Lower leg skin (tissue), 4 donors: Measurements from ENCODE around the gene MT1E. TPM values are rescaled to one million over a fixed set of nuclear protein-coding genes. Genes with fewer than 3 reads are reported as not detected.

ENCODE experiments used
- DNase-seq, 2 donors: peaks; one replicate each; pipeline ENCODE4 v3.0.0-alpha.2; 2019; ENCODE audit warnings: low spot score in 2 of 2
- H3K4me3 ChIP-seq: fragments of 200-600 bp; sonication (generic); 2 replicates; pipeline ENCODE4 v1.5.1; 2017; ENCODE audit warnings: mild to moderate bottlenecking, low read depth; ENCODE audit not compliant: poor library complexity, severe bottlenecking
- POLR2A ChIP-seq, 2 donors: fragments of 450-650 bp; IDR thresholded peaks; one replicate each; pipeline ENCODE4 v1.6.1; 2016 to 2017; ENCODE audit warnings: antibody characterized with exemption in 2 of 2, mild to moderate bottlenecking in 1 of 2, moderate library complexity in 1 of 2
- WGBS, 2 donors: methylation state at CpG; one replicate each; pipeline ENCODE4 v1.1.5; 2018; 5-methylcytosine and 5-hydroxymethylcytosine counted together
- intact Hi-C: fragments of 100-400 bp; cut with DNase I; formaldehyde crosslinking; loops from one replicate; pipeline ENCODE4 v1.15.0; 2023; ENCODE audit warnings: low total_unique reads
- total RNA-seq, 4 donors: library from RNA; depleted of rRNA; stranded (reverse); fragments of >200 nt; gene quantifications; one replicate each; pipeline ENCODE4 v1.1.0, GENCODE V29; 2016
- TF ChIP-seq, protein P1 (sequence below), 3 donors: fragments of 450-650 bp; IDR thresholded peaks; one replicate each; pipeline ENCODE4 v1.5.1; 2016; ENCODE audit warnings: antibody characterized with exemption in 3 of 3, mild to moderate bottlenecking in 3 of 3, moderate library complexity in 2 of 3

The MT1E gene
- total RNA-seq, 4 donors from 2014 or later, result 140 to 437 (median 224) TPM

DNA sequence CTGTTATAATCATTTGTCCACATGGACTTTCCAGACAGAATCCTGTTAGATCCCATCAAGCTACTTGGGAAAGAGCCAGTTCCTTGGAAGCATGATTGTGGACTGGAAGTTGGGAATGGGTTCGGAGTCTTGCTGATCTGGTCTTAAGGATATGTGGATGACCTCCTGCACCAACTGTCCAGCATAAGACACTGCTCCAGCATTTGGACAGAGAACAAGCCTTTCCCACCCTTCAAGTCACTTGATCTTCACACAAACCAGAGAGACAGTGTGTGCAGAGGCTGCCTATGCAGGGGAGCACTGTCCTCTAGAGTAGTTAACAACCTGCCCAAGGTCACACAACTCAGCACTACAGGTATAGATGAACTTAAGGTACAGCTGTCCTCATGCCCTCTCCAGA, 20.3 kb downstream of the MT1E start:
- TF ChIP-seq, protein P1, sequence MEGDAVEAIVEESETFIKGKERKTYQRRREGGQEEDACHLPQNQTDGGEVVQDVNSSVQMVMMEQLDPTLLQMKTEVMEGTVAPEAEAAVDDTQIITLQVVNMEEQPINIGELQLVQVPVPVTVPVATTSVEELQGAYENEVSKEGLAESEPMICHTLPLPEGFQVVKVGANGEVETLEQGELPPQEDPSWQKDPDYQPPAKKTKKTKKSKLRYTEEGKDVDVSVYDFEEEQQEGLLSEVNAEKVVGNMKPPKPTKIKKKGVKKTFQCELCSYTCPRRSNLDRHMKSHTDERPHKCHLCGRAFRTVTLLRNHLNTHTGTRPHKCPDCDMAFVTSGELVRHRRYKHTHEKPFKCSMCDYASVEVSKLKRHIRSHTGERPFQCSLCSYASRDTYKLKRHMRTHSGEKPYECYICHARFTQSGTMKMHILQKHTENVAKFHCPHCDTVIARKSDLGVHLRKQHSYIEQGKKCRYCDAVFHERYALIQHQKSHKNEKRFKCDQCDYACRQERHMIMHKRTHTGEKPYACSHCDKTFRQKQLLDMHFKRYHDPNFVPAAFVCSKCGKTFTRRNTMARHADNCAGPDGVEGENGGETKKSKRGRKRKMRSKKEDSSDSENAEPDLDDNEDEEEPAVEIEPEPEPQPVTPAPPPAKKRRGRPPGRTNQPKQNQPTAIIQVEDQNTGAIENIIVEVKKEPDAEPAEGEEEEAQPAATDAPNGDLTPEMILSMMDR (IDR thresholded peaks at IDR 0.05), result no peak
- TF ChIP-seq POLR2A (IDR thresholded peaks at IDR 0.05), result no peak
- H3K4me3 ChIP-seq, result no peak overlapping the region
- intact Hi-C loops, result no loop called here
- no peak for DNase-seq
- WGBS, 2 donors, result 0 to 50% methylated on average over 1 of the region's 1 CpG

DNA sequence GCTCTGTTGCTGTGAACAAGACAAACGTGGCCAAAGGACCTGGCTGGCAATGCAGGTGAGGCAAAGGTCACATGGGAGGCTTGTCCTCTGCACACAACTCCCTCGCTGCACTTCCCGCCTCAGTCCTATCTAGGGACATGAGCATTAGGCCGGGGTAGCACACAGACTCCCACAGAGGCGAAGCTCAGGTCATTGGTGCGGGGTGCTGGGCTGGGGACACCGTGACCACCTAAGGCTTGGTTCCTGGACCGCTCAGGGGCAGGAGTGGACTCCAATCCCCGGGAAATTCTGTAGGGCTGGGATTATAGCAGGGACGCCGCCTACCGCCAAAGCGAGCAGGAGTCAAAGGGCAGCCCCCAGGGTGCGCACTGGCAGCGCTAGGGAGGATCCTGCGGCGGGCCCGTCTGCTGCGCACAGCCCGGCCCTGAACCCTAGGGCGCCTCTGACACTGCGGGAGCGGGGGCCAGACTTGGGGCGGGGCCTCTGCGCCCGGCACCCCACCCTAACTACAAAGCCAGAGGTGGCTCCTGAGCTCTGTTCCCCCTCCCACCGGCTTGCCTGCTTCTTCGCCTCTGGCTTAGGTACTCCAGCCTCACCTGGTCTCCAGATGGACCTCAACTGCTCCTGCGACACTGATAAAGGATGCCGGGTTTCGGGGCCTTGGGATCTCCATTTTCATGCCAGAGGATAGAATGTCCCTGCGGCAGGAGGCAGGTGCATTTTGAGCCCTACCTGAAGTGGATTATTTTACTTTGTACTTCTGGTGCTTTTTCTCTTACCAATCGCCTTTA, 22.3 kb downstream of the MT1E start:
- intact Hi-C loops, result no loop called here
- no peak overlapping the region for H3K4me3 ChIP-seq
- TF ChIP-seq POLR2A (IDR thresholded peaks at IDR 0.05), result no peak
- TF ChIP-seq, protein P1 (IDR thresholded peaks at IDR 0.05), result no peak
- DNase-seq, result no peak
- 52 to 63% methylated on average over 22 to 29 of the region's 33 CpGs for WGBS, 2 donors

DNA sequence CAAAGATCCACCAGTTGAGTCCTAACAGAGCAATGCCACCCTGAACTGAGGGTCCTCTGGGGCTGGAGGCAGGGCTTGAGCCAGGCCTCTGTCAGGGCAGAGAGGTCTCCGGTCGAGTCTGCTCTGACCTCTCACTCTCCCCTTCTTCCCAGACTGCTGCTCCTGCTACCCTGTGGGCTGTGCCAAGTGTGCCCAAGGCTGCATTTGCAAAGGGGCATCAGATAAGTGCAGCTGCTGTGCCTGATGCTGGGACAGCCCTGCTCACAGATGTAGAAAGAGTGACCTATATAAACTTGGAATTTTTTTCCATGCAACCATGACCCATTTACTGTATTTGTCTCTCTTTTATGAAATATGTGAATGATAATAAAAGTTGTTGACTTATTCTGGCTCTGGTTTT, 23.7 kb downstream of the MT1E start:
- 87 to 96% methylated on average over 2 of the region's 2 CpGs for WGBS, 2 donors
- H3K4me3 ChIP-seq, result no peak overlapping the region
- TF ChIP-seq POLR2A (IDR thresholded peaks at IDR 0.05), result no peak
- TF ChIP-seq, protein P1 (IDR thresholded peaks at IDR 0.05), result no peak
- intact Hi-C loops, result no loop called here
- no peak for DNase-seq

DNA sequence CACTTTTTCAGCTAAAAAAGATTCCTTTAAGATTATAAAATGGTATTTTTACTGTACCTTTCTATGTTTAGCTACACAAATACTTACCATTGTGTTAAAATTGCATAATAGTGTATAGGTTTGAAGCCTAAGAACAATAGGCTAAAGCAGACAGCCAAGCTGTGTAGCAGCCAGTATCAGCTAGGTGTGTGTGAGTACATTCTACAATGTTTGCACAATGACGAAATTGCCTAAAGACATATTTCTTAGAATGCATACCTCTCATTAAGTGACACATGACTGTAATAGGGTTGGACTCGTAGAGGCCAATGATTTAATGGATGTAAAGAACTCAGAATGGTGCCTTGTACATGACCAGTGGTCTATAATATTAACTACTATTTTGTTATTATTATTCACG, 24.2 kb downstream of the MT1E start:
- WGBS, 2 donors, result 61 to 72% methylated on average over 3 of the region's 3 CpGs
- no peak for DNase-seq
- TF ChIP-seq, protein P1 (IDR thresholded peaks at IDR 0.05), result no peak
- TF ChIP-seq POLR2A (IDR thresholded peaks at IDR 0.05), result no peak
- H3K4me3 ChIP-seq, result no peak overlapping the region
- intact Hi-C loops, result no loop called here

DNA sequence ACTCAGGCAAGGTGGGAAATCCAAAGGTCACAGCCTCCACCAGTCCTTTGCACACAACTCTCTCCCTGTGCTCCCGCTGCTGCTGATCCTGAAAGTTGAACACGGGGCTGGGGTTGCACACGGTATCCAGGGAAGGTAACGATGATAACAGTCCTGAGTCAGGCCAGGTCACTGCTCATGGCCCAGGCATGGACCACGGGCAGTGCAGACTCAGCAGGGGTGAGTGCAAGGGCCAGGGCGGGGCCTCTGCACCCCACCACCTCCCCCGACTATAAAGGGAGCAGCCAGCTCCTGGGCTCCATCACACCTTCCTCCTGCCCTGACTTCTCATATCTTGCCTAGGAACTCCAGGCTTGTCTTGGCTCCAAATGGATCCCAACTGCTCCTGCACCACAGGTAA, 26.0 kb downstream of the MT1E start, which contains the start of gene MT1B:
Gene MT1B (plus strand): TSS at position 301 of the 400 bp plus-strand sequence. CDS start 68 bp downstream, at position 369.
- 76 to 77% methylated on average over 7 of the region's 7 CpGs for WGBS, 2 donors
- intact Hi-C loops, result no loop called here
- H3K4me3 ChIP-seq, result no peak within 1 kb of the TSS
- no peak for DNase-seq
- TF ChIP-seq, protein P1 (IDR thresholded peaks at IDR 0.05), result no peak
- no peak for TF ChIP-seq POLR2A (IDR thresholded peaks at IDR 0.05)
